GM19372 (cell line): Measurements from ENCODE around the gene TOB2.

Source experiments
- ATAC-seq: cut with Tn5 transposase; IDR thresholded peaks from one replicate; pipeline ENCODE4 v1.9.1; 2021; ENCODE audit warnings: mild to moderate bottlenecking, low read depth, moderate library complexity; ENCODE audit not compliant: unreplicated experiment

The TOB2 gene

DNA sequence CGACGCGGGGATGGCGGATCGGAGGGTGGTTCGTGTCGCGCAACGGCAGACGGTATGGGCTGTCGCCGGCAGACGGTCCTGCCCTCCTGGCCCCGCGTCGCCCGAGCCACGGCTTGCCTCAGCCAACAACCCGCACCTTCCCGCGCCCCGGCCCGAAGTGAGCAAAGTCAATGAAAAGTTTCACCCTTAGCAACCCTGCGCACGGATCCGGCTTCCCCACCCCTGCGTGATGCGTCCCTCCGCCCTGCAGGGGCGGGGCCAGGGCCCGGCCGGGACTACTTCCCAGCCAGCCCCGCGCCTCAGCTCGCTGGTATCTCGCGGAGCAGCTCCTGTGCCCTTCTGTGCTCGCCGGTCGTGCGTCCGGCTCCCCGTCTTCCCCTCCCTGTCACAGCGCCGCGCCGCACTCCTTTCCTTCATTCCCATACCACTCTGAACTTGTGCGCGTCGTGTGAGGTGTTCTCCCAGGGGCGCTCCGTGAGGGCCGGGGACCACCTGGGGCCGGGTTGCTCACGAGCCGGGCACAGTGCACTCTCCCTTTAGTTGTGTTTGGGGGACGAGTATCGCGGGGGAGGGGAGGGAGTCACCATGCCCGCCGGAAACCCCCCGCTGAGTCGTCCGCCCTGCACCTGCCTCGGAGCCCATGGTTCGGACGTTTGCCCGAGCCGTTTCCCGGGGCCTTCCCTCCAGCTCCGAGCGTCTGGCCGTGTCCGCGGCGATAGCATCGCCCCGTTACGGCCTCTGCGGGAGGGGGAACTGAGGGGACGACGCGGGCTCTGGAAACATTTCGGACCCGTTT lies at the start of gene TOB2:
TSS of gene TOB2 (minus strand) at position 163 of the 796 bp plus-strand sequence. CDS start 9,456 bp downstream, outside the sequence.
- ATAC-seq = peak; percentile 37

GRCh38 chr22:41491374-41492100 lies 44.9 kb upstream of the TOB2 start:
- ATAC-seq = no peak

GRCh38 chr22:41488596-41489385 lies 42.2 kb upstream of the TOB2 start:
- ATAC-seq = no peak

DNA sequence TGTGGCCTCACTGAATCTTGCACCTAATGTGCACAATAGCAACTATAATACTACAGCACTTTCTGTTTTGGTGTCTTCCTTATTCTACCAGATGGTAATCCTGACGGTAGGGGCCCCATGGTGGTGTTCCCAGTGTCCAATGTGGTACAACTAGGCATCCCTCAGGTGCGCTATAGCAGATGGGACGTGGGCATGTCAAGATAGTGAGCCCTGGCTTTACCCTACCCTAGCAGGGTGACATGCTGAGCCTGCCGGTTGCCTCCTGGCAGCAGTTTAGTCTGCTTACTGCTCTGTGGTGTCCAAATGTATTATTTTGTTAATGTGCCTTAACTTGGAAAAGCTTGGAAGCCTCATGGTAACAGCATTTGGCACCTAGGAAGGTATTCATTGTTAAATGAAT lies 41.5 kb upstream of the TOB2 start:
- ATAC-seq = no peak

GRCh38 chr22:41487037-41487935 lies 40.7 kb upstream of the TOB2 start:
- ATAC-seq = no peak

DNA sequence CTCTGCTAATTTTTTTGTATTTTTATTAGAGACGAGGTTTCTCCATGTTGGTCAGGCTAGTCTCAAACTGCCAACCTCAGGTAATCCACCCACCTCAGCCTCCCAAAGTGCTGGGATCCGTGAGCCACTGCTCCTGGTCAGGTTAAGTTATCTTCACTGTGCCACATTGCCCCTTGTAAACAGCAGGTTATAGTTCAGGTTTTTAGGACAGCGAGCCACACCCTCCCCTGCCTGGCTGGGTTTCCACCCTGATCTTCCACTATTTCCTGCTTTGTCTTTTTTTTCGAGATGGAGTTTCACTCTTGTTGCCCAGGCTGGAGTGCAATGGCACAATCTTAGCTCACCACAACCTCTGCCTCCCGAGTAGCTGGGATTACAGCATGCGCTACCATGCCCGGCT lies 38.4 kb upstream of the TOB2 start:
- ATAC-seq = no peak

- ATAC-seq = no peak
Observed at GRCh38 chr22:41482319-41482935, 35.8 kb upstream of the TOB2 start.

GRCh38 chr22:41481925-41482318 lies 35.3 kb upstream of the TOB2 start:
- no peak for ATAC-seq

DNA sequence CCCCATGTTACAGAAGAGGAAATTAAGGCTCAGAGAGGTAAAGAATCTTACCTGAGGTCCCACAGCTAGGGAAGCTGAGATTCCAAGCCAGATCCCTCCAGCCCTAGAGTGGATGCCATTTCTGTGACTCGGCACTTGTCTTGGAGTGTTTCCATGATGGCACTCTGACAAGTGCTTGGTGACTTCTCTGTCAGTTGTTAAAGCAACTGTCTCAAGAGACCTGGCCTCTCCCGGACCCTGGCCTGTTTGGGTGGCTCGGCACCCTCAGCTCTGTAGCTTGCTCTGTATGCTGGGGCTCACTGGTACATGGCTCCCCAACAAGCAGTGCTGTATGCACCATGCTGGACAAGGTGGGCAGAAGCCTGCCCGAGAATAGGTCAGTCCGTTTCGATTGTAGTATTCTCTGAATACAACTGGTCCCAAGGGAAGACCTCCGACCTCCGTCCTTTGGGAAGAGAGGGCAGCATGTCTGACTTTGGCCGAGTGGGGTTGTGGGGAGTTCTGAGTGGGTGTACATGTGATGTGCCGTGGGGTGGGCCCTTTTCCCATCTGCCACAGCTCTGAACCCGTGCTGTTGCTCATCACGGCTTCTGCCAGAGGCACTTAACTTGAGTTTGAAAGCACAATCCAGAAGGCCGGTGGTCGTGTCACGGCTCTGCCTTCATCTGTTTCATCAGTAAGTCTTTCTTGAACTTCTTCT lies 34.7 kb upstream of the TOB2 start:
- no peak for ATAC-seq

DNA sequence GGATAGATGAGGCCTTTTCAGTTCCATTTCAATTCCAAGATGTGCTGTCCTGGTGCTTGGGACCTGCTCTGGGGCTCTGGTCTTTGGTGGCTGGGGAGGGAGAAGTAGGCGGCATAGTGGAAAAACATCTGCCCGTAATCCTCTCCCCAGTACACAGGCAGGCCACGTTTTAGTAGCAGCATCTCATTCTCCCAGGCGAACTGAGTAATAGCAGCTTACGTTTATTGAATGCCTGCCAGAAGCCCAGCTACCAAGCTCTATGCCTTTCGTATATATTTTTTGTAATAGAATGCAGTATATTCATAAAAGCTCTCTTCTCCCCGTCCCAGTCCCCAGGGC lies 33.8 kb upstream of the TOB2 start:
- no peak for ATAC-seq

GRCh38 chr22:41479671-41480396 lies 33.2 kb upstream of the TOB2 start:
- ATAC-seq = no peak

DNA sequence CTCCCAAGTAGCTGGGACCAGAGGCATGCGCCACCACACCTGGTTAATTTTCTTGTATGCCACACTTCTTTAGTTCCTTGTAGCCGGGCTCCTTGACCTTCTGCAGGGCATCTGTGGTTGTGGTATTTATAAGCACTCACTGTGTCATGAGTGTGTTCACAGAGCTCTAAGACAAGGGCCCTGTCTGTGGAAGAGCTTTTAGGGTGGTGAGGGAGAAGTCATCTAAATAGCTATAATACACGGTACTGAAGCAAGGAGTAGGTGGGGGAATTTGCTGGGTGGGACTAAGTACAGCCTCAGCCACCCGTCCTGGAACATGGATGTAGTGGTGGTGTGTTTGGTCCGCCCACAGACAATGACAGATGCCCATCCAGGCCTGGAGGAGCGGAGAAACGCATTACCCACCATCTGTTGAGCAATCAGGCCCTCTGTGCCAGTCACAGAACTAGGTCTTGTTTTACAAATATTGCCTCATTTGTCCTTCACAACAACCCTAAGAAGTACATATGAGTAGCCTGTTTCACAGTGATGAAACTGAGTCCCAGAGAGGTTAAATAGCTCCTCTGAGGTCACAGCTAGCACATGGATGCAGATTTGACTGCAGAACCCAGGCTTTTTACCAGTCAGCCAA lies 32.4 kb upstream of the TOB2 start:
- no peak for ATAC-seq

DNA sequence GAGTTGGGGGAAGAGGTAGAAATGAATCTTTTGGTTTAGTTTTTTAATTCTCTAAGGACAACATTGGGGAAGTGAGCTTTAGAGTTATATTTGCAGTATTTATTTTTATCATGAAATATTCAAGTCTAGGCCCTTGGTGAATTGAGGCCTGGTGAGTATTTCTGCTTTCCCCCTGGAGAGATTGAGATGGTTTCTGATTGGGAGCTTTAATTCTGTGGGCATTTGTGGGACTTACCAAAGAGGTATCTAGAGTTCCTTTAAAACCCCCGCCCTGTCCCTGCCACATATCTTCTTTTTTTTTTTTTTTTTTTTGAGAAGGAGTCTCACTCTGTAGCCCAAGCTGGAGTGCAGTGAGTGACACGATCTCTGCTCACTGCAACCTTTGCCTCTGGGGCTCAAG lies 31.9 kb upstream of the TOB2 start:
- ATAC-seq = no peak

- ATAC-seq = no peak
Observed at GRCh38 chr22:41474872-41475451, 28.4 kb upstream of the TOB2 start.

GRCh38 chr22:41471568-41471967 lies 25.0 kb upstream of the TOB2 start:
- no peak for ATAC-seq

DNA sequence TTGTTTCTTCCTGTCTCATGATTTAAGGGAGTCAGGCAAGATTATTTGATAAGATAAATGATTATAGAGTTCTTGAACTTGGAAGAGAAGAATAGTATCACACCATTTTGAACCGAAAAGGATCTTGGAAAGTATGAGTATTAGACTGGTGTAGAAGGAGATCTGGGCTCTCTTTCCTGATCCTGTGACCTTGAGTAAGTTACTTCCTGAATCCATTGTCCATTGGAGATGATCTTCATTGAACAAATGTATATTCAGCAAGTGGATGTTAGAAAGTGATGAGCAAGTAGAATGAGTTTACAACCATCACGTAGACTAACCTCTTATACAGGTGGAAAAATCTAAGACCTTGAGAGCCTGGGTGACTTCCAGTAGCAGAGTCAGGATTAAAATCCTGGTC lies 24.3 kb upstream of the TOB2 start:
- no peak for ATAC-seq

- no peak for ATAC-seq
Observed at GRCh38 chr22:41469218-41469851, 22.7 kb upstream of the TOB2 start.
